Measurements from ENCODE around the gene MTA3. TPM values are rescaled to one million over a fixed set of nuclear protein-coding genes. Genes with fewer than 3 reads are reported as not detected.

Gene MTA3
- total and polyA plus RNA-seq, 9 of the 15 experiments (the other 6 are each of a cell fraction or from before 2014, with no cell fraction given) = 12.4 to 39.6 (median 23.5) TPM

GRCh38 chr2:42653908-42654445, 85.5 kb downstream of the MTA3 start (continued):
- TF ChIP-seq NCOA6 (IDR thresholded peaks at IDR 0.05) (no peak), XRCC3 (IDR thresholded peaks at IDR 0.05) (no peak), NFATC3 (IDR thresholded peaks at IDR 0.05) (no peak)

GRCh38 chr2:42658306-42658705, 89.9 kb downstream of the MTA3 start:
- no peaks in the 10 kb centered on the region for H3K9me3 ChIP-seq (replicated peaks; ENCODE audit: control insufficient read depth, insufficient read depth, low read depth, low read length)
- no peak overlapping the region for H3K4me3 ChIP-seq
- H3K9ac ChIP-seq (ENCODE audit: insufficient read depth in 1 of 2, low read depth in 2 of 2, low read length in 2 of 2) = no peak overlapping the region
- in situ Hi-C loops (cut with MboI) (no loop called here), intact Hi-C loops (cut with micrococcal nuclease) (no loop called here)
- H3K9me1 ChIP-seq (ENCODE audit: control insufficient read depth, insufficient read depth, low read length) = no peaks in the 10 kb centered on the region
- no TSS peak for BruUV-seq (replicated peaks)
- CTCF ChIA-PET (ENCODE audit: low intra/inter-chr PET ratio) = no interaction called here
- 60% methylated on average over 8 of the region's 8 CpGs for WGBS (ENCODE audit: insufficient coverage, low coverage, missing lambda C conversion rate)
- H3K4me1 ChIP-seq (replicated peaks in 1 of 2; ENCODE audit: control insufficient read depth in 2 of 2, insufficient read depth in 2 of 2, low read length in 2 of 2) = peaks cover under 1% of the 10 kb centered on the region in 2 experiments; a peak in 2 of 5 replicates
- H3K27me3 ChIP-seq (ENCODE audit: control insufficient read depth in 2 of 2, insufficient read depth in 2 of 2, low read length in 2 of 2) = no peaks in the 10 kb centered on the region
- FAIRE-seq (no peak), DNase-seq (ENCODE audit: extremely low read depth in 1 of 4, low spot score in 3 of 4) (no peak), ATAC-seq (no peak)
- no peak for TF ChIP-seq TRIM28 (IDR thresholded peaks at IDR 0.05)
- TF ChIP-seq SAFB (IDR thresholded peaks at IDR 0.05; ENCODE audit: borderline replicate concordance, low read depth, low read length) = no peak
- TF ChIP-seq ZNF740 (CRISPR knock-in tag; IDR thresholded peaks at IDR 0.05) = no peak
- no peak for TF ChIP-seq ZNF740 (tag; IDR thresholded peaks at IDR 0.05)
- TF ChIP-seq FOXA3 (CRISPR knock-in tag; conservative IDR thresholded peaks at IDR 0.05 in 1 of 2, IDR thresholded peaks at IDR 0.05 in 1 of 2) = no peak
- TF ChIP-seq CREB3L1 (IDR thresholded peaks at IDR 0.05; ENCODE audit: borderline replicate concordance, low read depth) = no peak
- no peak for TF ChIP-seq RFX7 (CRISPR knock-in tag; IDR thresholded peaks at IDR 0.05)
- TF ChIP-seq ZNF668 (CRISPR knock-in tag; IDR thresholded peaks at IDR 0.05) = no peak
- no peak for TF ChIP-seq ZNF644 (tag; IDR thresholded peaks at IDR 0.05; ENCODE audit: low read depth)
- TF ChIP-seq VEZF1 (CRISPR knock-in tag; IDR thresholded peaks at IDR 0.05) = no peak
- TF ChIP-seq NCOR1 (IDR thresholded peaks at IDR 0.05) = no peak
- no peak overlapping the region for H3K27ac ChIP-seq (ENCODE audit: extremely low read depth, low read depth, low read length)
- H3K4me2 ChIP-seq (ENCODE audit: insufficient read depth, low read length) = no peak overlapping the region
- no peaks in the 10 kb centered on the region for H4K20me1 ChIP-seq (replicated peaks; ENCODE audit: control insufficient read depth, insufficient read depth, low read length)
- H2AFZ ChIP-seq (ENCODE audit: low read depth, low read length) = no peak overlapping the region
- H3K79me2 ChIP-seq (ENCODE audit: control insufficient read depth, insufficient read depth, low read length) = no peaks in the 10 kb centered on the region
- POLR2A ChIA-PET = interaction anchor here (0.7 kb wide), 1 partner anchor 41 kb away, joined by 3 read pairs; no protein-coding TSS in a partner anchor
- H3K36me3 ChIP-seq (ENCODE audit: control insufficient read depth, insufficient read depth, low read length) = no peaks in the 10 kb centered on the region

Data from K562 (cell line).